Measurements from ENCODE around the gene POLR1H. TPM values are rescaled to one million over a fixed set of nuclear protein-coding genes. Genes with fewer than 3 reads are reported as not detected.

Gene POLR1H
- polyA plus RNA-seq, 5 donors = 37.3 to 46.4 (median 40.2) TPM

GRCh38 chr6:30092852-30093543, 31.9 kb downstream of the POLR1H start:
- no peak for DNase-seq

- no peak for DNase-seq
Observed at GRCh38 chr6:30093951-30094661, 33.0 kb downstream of the POLR1H start.

- no peak for DNase-seq
Observed at GRCh38 chr6:30096829-30097228, 35.8 kb downstream of the POLR1H start.

- no peak for DNase-seq
Observed at GRCh38 chr6:30097902-30098768, 37.1 kb downstream of the POLR1H start.

GRCh38 chr6:30100154-30100553, 39.1 kb downstream of the POLR1H start:
- no peak for DNase-seq

GRCh38 chr6:30100585-30101443, 39.7 kb downstream of the POLR1H start:
- DNase-seq = no peak

GRCh38 chr6:30101444-30102413, 40.7 kb downstream of the POLR1H start:
- peak; percentile 75 to 80 for DNase-seq

GRCh38 chr6:30102414-30102969, 41.4 kb downstream of the POLR1H start:
- no peak for DNase-seq

GRCh38 chr6:30102970-30103871, 42.2 kb downstream of the POLR1H start:
- peak; percentile 66 to 81 for DNase-seq

- DNase-seq = no peak
Observed at GRCh38 chr6:30103872-30104179, 42.8 kb downstream of the POLR1H start.

- DNase-seq = no peak
Observed at GRCh38 chr6:30104661-30105060, 43.6 kb downstream of the POLR1H start.

- no peak for DNase-seq
Observed at GRCh38 chr6:30111266-30111856, 50.3 kb downstream of the POLR1H start.

GRCh38 chr6:30112402-30112994, 51.4 kb downstream of the POLR1H start:
- no peak for DNase-seq

- DNase-seq = no peak
Observed at GRCh38 chr6:30113003-30113759, 52.1 kb downstream of the POLR1H start, which contains the start of gene TRIM31. Gene TRIM31, minus strand, starts transcription at chr6:30113090. Its CDS starts 285 bp downstream, at chr6:30112805.

- DNase-seq = no peak
Observed at GRCh38 chr6:30113841-30114240, 52.8 kb downstream of the POLR1H start.

All from right lung (tissue), 5 donors.